IMR-90 (cell line): ENCODE measurements around the gene ZNF396. TPM values are rescaled to one million over a fixed set of nuclear protein-coding genes. Genes with fewer than 3 reads are reported as not detected.
A peak's percentile ranks its signal among the peaks of the same experiment; 100 is the strongest.

ENCODE experiments used
- ATAC-seq: fragments of 200-7000 bp; cut with Tn5 transposase; 2 replicates; pipeline ENCODE4 v1.9.1; 2020; ENCODE audit warnings: low read depth, mild to moderate bottlenecking, moderate library complexity
- BruUV-seq: library from RNA; stranded (reverse); fragments of 400-500 nt; replicated peaks from 2 replicates; lab custom pipeline; 2021; lab: Mats Ljungman, UMichigan
- CTCF ChIA-PET: fragments of 300-600 bp; formaldehyde crosslinking; extraction: SDS; loops from one replicate; lab custom pipeline; 2021; ENCODE audit warnings: antibody characterized with exemption; lab: Yijun Ruan, JAX
- POLR2A ChIA-PET: fragments of 300-600 bp; sonication (Branson Sonifier 250); formaldehyde crosslinking; loops from one replicate; lab custom pipeline; 2022; ENCODE audit warnings: antibody characterized with exemption; ENCODE audit not compliant: unreplicated experiment; lab: Charles Lee
- DNase-seq: peaks from one replicate; pipeline ENCODE4 v3.0.0; 2013
- H2AFZ ChIP-seq: replicated peaks from 2 replicates; pipeline ENCODE3; 2013; ENCODE audit warnings: low read length, mild to moderate bottlenecking; ENCODE audit not compliant: poor library complexity
- H2AK5ac ChIP-seq: 2 replicates; pipeline ENCODE4 v1.6.1; 2013; ENCODE audit warnings: low read depth, low read length, inconsistent platforms
- H2AK9ac ChIP-seq: replicated peaks from 2 replicates; pipeline ENCODE3; 2013; ENCODE audit warnings: mild to moderate bottlenecking, low read depth, low read length, moderate library complexity; ENCODE audit not compliant: poor library complexity
- H2BK120ac ChIP-seq: 2 replicates; pipeline ENCODE4 v1.6.1; 2013; ENCODE audit warnings: low read depth, low read length, inconsistent platforms
- H2BK15ac ChIP-seq: 3 replicates; pipeline ENCODE4 v1.6.1; 2013; ENCODE audit warnings: low read depth, low read length, inconsistent platforms
- H2BK20ac ChIP-seq: 2 replicates; pipeline ENCODE4 v1.6.1; 2013; ENCODE audit warnings: low read depth, mild to moderate bottlenecking, inconsistent platforms, low read length, moderate library complexity
- H2BK5ac ChIP-seq: 2 replicates; pipeline ENCODE4 v1.6.1; 2013; ENCODE audit warnings: mild to moderate bottlenecking, low read depth, low read length, inconsistent platforms; ENCODE audit not compliant: poor library complexity, severe bottlenecking
- H3K14ac ChIP-seq: replicated peaks from 2 replicates; pipeline ENCODE4 v1.6.1; 2013; ENCODE audit warnings: low read depth, low read length, inconsistent platforms
- H3K18ac ChIP-seq: 2 replicates; pipeline ENCODE4 v1.6.1; 2013; ENCODE audit warnings: low read depth, low read length, control low read depth
- H3K23ac ChIP-seq: 2 replicates; pipeline ENCODE4 v1.6.1; 2013; ENCODE audit warnings: low read depth, low read length, inconsistent platforms
- H3K27ac ChIP-seq: 2 replicates; pipeline ENCODE4 v1.5.1; 2013; ENCODE audit warnings: mild to moderate bottlenecking, control low read depth, low read length; ENCODE audit not compliant: insufficient read depth
- H3K27me3 ChIP-seq: 2 replicates; pipeline ENCODE4 v1.6.1; 2013; ENCODE audit warnings: low read length; ENCODE audit not compliant: control insufficient read depth, insufficient read depth
- H3K36me3 ChIP-seq: 2 replicates; pipeline ENCODE4 v1.6.1; 2013; ENCODE audit warnings: low read length, mixed read lengths; ENCODE audit not compliant: control insufficient read depth, insufficient read depth
- H3K4ac ChIP-seq: 2 replicates; pipeline ENCODE4 v1.6.1; 2013; ENCODE audit warnings: low read depth, low read length, inconsistent platforms
- H3K4me1 ChIP-seq: 2 replicates; pipeline ENCODE4 v1.6.1; 2013; ENCODE audit warnings: low read length, mixed read lengths; ENCODE audit not compliant: control insufficient read depth, insufficient read depth
- H3K4me2 ChIP-seq: 2 replicates; pipeline ENCODE4 v1.6.1; 2013; ENCODE audit warnings: low read depth, mild to moderate bottlenecking, control low read depth, low read length, moderate library complexity
- H3K4me3 ChIP-seq: 2 replicates; pipeline ENCODE4 v1.5.1; 2013; ENCODE audit warnings: low read depth, mild to moderate bottlenecking, control low read depth, low read length, moderate library complexity; ENCODE audit not compliant: insufficient read depth
- H3K56ac ChIP-seq: 2 replicates; pipeline ENCODE4 v1.6.1; 2013; ENCODE audit warnings: low read length, inconsistent platforms; ENCODE audit not compliant: insufficient read depth; ENCODE audit errors: extremely low read depth
- H3K79me1 ChIP-seq, 2 experiments: 2 replicates each; pipeline ENCODE4 v1.6.1; 2013; ENCODE audit warnings: low read length in 2 of 2, inconsistent platforms in 1 of 2, low read depth in 1 of 2
- H3K9ac ChIP-seq: 2 replicates; pipeline ENCODE4 v1.6.1; 2013; ENCODE audit warnings: low read depth, low read length, control low read depth
- H3K9me1 ChIP-seq: 2 replicates; pipeline ENCODE4 v1.6.1; 2013; ENCODE audit warnings: low read length, inconsistent platforms; ENCODE audit not compliant: insufficient read depth
- H3K9me3 ChIP-seq: 2 replicates; pipeline ENCODE4 v1.6.1; 2013; ENCODE audit warnings: low read length; ENCODE audit not compliant: control insufficient read depth, insufficient read depth
- H4K20me1 ChIP-seq: 2 replicates; pipeline ENCODE4 v1.6.1; 2013; ENCODE audit warnings: low read length, inconsistent platforms; ENCODE audit not compliant: insufficient read depth
- H4K5ac ChIP-seq: 2 replicates; pipeline ENCODE4 v1.6.1; 2013; ENCODE audit warnings: mild to moderate bottlenecking, low read depth, low read length, control low read depth
- H4K8ac ChIP-seq, 2 experiments: 2 replicates each; pipeline ENCODE4 v1.6.1; 2013; ENCODE audit warnings: low read depth in 2 of 2, low read length in 2 of 2, control low read depth in 1 of 2, inconsistent platforms in 1 of 2
- H4K91ac ChIP-seq: 2 replicates; pipeline ENCODE4 v1.6.1; 2013; ENCODE audit warnings: low read depth, low read length, inconsistent platforms; ENCODE audit not compliant: insufficient read depth
- CEBPB ChIP-seq: IDR thresholded peaks from 2 replicates; pipeline ENCODE4 v1.6.1; 2012; ENCODE audit warnings: low read depth, low read length, improper control_type of control experiment
- MXI1 ChIP-seq: IDR thresholded peaks from 2 replicates; pipeline ENCODE4 v1.6.1; 2012; ENCODE audit warnings: low read depth, mild to moderate bottlenecking, low read length, moderate library complexity, borderline replicate concordance
- RCOR1 ChIP-seq: IDR thresholded peaks from 2 replicates; pipeline ENCODE4 v1.6.1; 2012; ENCODE audit warnings: mild to moderate bottlenecking, low read length, improper control_type of control experiment; ENCODE audit not compliant: insufficient replicate concordance
- SMC3 ChIP-seq: fragments of 150-350 bp; IDR thresholded peaks from 2 replicates; pipeline ENCODE4 v1.6.1; 2016; ENCODE audit warnings: low read depth, mild to moderate bottlenecking, antibody characterized with exemption, low read length, moderate library complexity
- WGBS, 2 experiments: methylation state at CpG; one replicate each; pipeline versions ENCODE4 v1.1.5 to v1.1.7; 2013; ENCODE audit warnings: missing lambda C conversion rate in 2 of 2; ENCODE audit not compliant: insufficient read length in 1 of 2; ENCODE audit errors: extremely low coverage in 2 of 2; 5-methylcytosine and 5-hydroxymethylcytosine counted together
- dilution Hi-C: fragments of 300-500 bp; cut with HindIII; formaldehyde crosslinking; loops from one replicate; pipeline ENCODE4 v1.14.3; 2018; ENCODE audit warnings: low sequenced_read_pairs; ENCODE audit not compliant: unreplicated experiment
- in situ Hi-C: fragments of 300-500 bp; cut with MboI; formaldehyde crosslinking; loops from 3 replicates; pipeline ENCODE4 v1.14.3; 2019; ENCODE audit warnings: low sequenced_read_pairs, inconsistent platforms, mixed read lengths
- intact Hi-C: fragments of 100-400 bp; cut with micrococcal nuclease; formaldehyde crosslinking; loops from 2 replicates; pipeline ENCODE4 v1.10.0; 2022
- polyA plus RNA-seq, 3 experiments: library from polyadenylated mRNA; depleted of rRNA; stranded (reverse); fragments of >200 nt; gene quantifications; 2 replicates each; pipeline ENCODE4 v1.2.3, GENCODE V29; 2012; ENCODE audit warnings: low replicate concordance in 1 of 3
- total RNA-seq: library from RNA; depleted of rRNA; stranded (reverse); fragments of >200 nt; gene quantifications from 2 replicates; pipeline ENCODE4 v1.2.3, GENCODE V29; 2012
- TF ChIP-seq, protein P1 (sequence below): fragments of 150-350 bp; IDR thresholded peaks from 2 replicates; pipeline ENCODE4 v1.6.1; 2016; ENCODE audit warnings: low read depth, mild to moderate bottlenecking, low read length, moderate library complexity, borderline replicate concordance
- TF ChIP-seq, protein P2 (sequence below): conservative IDR thresholded peaks from 2 replicates; pipeline ENCODE4 v1.5.1; 2012; ENCODE audit warnings: mild to moderate bottlenecking, low read depth, low read length, improper control_type of control experiment
- TF ChIP-seq, protein P3 (sequence below): fragments of 150-350 bp; IDR thresholded peaks from 2 replicates; pipeline ENCODE4 v1.6.1; 2017; ENCODE audit warnings: mild to moderate bottlenecking, antibody characterized with exemption, low read length, low read depth

ZNF396 gene
- total and polyA plus RNA-seq, 2 of the 4 experiments (the other 2 are of a cell fraction): 0.26 to 0.54 TPM

DNA sequence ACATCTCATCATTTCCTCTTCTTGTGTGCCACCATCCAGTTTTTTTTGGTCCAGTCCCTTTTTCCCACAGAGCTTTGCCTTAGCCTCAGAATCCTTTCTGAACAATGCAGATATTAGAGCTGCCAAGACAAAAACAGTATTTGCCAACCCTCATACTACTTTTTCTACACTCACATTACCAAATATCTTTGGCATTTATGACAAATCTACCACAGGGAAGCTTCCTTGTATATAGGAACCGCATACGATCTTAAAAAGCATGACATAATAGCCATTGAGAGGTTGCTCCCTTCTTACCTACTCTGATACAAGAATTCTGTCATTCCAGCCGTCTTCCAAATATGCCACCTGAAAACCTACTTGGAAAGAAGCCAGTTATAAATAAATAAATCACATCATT, 42.3 kb downstream of the ZNF396 start:
- no peak overlapping the region for H3K27ac ChIP-seq
- no peaks in the 10 kb centered on the region for H3K9me3 ChIP-seq
- H4K91ac ChIP-seq: no peak overlapping the region
- in situ Hi-C loops (no loop called here), dilution Hi-C loops (no loop called here), intact Hi-C loops (no loop called here)
- H2BK5ac ChIP-seq: no peak overlapping the region
- no peak overlapping the region for H3K18ac ChIP-seq
- H3K4me2 ChIP-seq: no peak overlapping the region
- peaks cover 20 to 36% of the 10 kb centered on the region in 2 experiments for H3K79me1 ChIP-seq
- no peaks in the 10 kb centered on the region for H3K9me1 ChIP-seq
- H3K23ac ChIP-seq: no peak overlapping the region
- POLR2A ChIA-PET: no interaction called here
- H3K4me1 ChIP-seq: no peaks in the 10 kb centered on the region
- no peak overlapping the region for H3K9ac ChIP-seq
- H2BK20ac ChIP-seq: no peak overlapping the region
- CTCF ChIA-PET: no interaction called here
- H2AK5ac ChIP-seq: no peak overlapping the region
- H2BK15ac ChIP-seq: no peak overlapping the region
- H3K4me3 ChIP-seq: no peak overlapping the region
- no peak overlapping the region for H3K56ac ChIP-seq
- no peak overlapping the region for H2BK120ac ChIP-seq
- no peak overlapping the region for H2AFZ ChIP-seq
- no peak overlapping the region for H2AK9ac ChIP-seq
- WGBS, 2 experiments: no CpG with 5 or more reads among the region's 3 CpGs
- TF ChIP-seq SMC3 (no peak), RCOR1 (no peak), CEBPB (no peak), MXI1 (no peak)
- TF ChIP-seq, protein P1, sequence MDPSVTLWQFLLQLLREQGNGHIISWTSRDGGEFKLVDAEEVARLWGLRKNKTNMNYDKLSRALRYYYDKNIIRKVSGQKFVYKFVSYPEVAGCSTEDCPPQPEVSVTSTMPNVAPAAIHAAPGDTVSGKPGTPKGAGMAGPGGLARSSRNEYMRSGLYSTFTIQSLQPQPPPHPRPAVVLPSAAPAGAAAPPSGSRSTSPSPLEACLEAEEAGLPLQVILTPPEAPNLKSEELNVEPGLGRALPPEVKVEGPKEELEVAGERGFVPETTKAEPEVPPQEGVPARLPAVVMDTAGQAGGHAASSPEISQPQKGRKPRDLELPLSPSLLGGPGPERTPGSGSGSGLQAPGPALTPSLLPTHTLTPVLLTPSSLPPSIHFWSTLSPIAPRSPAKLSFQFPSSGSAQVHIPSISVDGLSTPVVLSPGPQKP: no peak
- TF ChIP-seq, protein P2, sequence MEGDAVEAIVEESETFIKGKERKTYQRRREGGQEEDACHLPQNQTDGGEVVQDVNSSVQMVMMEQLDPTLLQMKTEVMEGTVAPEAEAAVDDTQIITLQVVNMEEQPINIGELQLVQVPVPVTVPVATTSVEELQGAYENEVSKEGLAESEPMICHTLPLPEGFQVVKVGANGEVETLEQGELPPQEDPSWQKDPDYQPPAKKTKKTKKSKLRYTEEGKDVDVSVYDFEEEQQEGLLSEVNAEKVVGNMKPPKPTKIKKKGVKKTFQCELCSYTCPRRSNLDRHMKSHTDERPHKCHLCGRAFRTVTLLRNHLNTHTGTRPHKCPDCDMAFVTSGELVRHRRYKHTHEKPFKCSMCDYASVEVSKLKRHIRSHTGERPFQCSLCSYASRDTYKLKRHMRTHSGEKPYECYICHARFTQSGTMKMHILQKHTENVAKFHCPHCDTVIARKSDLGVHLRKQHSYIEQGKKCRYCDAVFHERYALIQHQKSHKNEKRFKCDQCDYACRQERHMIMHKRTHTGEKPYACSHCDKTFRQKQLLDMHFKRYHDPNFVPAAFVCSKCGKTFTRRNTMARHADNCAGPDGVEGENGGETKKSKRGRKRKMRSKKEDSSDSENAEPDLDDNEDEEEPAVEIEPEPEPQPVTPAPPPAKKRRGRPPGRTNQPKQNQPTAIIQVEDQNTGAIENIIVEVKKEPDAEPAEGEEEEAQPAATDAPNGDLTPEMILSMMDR: no peak
- TF ChIP-seq, protein P3, sequence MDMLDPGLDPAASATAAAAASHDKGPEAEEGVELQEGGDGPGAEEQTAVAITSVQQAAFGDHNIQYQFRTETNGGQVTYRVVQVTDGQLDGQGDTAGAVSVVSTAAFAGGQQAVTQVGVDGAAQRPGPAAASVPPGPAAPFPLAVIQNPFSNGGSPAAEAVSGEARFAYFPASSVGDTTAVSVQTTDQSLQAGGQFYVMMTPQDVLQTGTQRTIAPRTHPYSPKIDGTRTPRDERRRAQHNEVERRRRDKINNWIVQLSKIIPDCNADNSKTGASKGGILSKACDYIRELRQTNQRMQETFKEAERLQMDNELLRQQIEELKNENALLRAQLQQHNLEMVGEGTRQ: no peak
- H3K27me3 ChIP-seq: no peaks in the 10 kb centered on the region
- no peak overlapping the region for H3K14ac ChIP-seq
- no peak overlapping the region for H3K4ac ChIP-seq
- ATAC-seq (no peak), DNase-seq (peak; percentile 65)
- no TSS peak for BruUV-seq
- peaks cover 41% of the 10 kb centered on the region for H3K36me3 ChIP-seq
- H4K8ac ChIP-seq: no peak overlapping the region
- H4K20me1 ChIP-seq: peaks cover 19% of the 10 kb centered on the region; the same call in 1 of the 2 replicates
- no peak overlapping the region for H4K5ac ChIP-seq
